Medulla oblongata (tissue), 1 donor: Measurements from ENCODE around the gene GALNT13.

ENCODE experiments used
- DNase-seq: peaks from one replicate; pipeline ENCODE4 v3.0.0-alpha.2; 2015; ENCODE audit errors: extremely low spot score

GALNT13 gene

DNA sequence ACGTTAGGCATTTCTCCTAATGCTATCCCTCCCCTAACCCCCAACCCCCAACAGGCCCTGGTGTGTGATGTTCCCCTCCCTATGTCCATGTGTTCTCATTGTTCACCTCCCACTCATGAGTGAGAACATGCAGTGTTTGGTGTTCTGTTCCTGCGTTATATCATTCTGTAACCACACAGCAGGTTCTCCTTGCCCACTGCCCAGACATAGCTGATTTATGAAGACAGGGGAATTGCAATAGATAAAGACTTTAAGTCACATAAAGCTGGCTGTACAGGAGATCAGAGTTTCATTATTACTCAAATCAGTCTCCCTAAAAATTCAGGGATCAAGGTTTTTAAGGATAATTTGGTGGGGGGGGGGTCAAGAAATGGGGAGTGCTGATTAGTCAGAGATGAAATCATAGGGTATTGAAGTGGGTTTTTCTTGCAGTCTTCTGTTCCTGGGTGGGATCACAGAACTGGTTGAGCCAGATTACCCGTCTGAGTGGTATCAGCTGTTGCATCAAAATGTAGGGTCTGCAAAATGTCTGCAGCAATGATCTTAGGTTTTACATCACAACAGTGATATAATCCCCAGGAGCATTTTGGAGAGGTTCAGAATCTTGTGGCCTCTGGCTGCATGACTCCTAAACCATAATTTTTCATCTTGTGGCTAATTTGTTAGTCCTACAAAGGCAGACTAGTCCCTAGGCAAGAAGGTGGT is 434.7 kb downstream of the GALNT13 start:
- no peak for DNase-seq

DNA sequence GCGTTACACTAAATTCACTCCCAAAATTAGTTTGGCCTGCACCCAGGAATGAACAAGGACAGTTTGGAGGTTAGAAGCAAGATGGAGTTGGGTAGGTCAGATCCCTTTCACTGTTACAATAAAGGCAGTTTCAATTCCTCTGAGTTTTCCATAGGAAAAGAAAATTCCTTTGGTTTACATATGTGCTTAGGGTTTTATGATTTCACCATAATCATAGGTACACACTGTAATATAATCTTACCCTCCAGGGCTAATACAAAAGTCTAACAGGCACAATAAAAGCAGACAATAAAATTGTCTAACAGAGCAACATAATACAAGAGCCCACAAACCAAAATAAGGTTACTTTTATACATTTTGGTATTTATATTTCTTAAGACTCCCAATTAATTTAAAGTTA is 435.3 kb downstream of the GALNT13 start:
- no peak for DNase-seq

DNA sequence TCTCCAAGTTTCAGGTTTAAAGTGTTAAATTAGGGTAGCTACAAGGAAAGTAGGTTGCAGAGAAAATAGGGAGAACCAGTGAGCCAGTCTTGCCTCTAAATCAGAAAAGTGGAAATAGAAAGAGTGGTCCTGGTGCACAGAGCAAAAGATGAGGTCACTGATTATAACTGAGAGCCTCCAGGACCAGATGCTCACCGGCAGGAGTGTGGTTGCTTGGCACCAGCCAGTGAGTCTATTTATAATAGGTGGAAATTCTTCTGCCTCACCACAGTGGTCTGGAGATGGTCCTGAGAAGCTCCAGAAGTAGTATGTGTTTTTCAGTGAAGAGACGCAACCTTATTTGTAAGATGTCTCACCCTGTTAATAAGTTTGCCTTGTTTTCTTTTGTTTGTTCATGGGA is 452.9 kb downstream of the GALNT13 start:
- DNase-seq, result no peak

DNA sequence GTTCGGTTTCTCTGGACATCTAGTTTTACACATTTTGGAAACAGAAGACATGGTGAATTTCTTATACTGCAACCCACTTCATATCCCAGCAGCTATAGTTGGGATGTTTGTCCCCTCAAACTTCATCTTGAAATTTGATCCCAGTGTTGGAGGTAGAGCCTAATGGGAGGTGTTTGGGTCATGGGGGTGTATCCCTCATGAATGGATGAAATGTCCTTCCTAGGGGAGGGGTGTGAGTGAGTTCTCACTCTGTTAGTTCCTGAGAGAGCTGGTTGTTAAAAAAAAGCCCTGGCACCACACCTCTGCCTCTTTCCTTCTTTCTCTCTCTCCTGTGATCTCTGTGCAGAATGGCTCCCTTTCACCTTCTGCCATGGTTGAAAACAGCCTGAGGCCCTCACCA is 457.8 kb downstream of the GALNT13 start:
- no peak for DNase-seq

DNA sequence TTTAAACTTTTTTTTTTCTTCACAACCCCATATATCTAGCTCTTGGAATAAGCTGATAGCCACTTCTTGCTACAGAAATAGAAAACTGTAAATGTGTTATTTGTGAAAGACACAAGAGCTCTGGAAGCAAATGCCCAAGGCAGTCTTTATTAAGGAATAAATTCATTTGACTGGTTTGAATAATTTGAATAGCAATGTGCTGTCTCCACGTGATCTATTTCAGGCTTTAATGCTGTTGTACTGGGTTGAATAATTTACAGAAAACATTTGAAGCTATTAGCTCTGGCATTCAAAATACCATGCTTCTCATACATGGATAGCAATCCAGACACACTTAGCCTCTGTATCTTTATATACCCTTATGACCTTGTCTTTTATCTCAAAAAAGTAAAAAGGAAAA is 460.1 kb downstream of the GALNT13 start:
- DNase-seq, result no peak

DNA sequence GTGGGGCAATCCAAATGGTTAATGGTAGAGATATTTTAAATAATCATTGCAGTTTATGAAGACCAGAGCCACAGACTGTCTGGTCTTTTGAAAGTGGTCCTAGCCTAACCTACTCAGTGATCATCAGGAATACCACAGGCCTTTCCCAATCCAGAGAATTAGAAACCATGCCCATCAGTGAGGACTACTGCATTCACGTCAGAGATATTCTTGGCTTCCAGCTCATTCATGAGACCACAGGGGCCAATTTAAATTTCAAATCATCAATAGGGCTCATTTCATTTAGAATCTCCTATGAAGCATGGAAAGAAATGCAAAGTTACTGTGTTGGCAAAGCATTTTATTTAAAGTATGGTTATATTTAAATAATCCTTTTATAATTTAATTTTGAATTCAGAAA is 464.5 kb downstream of the GALNT13 start:
- DNase-seq, result no peak

DNA sequence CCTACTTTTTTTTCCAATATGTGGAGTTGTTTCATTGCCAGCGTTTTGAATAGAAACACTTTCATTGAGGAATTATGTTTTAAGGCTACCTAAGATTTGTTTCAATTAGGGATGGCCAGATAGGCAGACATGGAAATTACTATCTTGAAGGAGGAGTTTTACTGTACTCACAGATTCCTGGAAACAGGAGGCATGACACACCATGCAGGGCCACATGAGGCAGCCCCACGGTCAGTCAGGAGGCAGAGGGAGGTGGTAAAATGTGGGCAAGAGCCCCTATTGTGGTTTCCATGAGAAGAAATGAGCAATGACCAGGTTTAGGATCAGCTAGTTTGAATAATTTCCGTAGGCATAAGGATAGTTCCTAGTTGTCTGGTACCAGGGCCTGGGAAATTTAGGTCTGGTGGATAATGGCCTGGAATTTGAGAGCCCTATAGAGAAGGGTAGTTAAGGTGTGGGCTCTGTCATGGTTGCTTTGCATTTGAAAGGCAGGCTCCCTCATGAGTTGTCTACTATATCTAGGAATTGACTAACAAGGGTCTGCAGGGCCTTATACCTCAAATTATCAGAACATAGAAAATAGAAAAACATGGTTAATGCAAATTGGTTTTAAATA is 466.7 kb downstream of the GALNT13 start:
- DNase-seq, result no peak

DNA sequence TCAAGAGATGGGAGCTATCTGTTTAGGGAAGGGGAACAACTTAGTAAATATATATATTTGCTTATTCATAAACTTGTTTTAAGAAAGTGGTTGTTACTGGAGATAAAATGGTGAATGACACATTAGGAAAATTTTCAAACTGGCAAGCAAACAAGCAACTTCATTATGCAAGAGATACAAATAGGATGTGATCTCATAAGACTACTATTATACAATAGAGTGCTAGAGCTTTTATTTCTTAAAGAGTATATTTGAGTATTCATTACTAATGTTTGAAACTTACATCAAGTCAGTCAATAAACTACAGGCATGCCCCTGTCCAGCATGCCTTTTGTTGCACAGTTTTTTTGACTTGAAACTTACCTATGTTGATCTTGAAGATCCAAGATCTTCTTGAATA is 471.6 kb downstream of the GALNT13 start:
- no peak for DNase-seq

DNA sequence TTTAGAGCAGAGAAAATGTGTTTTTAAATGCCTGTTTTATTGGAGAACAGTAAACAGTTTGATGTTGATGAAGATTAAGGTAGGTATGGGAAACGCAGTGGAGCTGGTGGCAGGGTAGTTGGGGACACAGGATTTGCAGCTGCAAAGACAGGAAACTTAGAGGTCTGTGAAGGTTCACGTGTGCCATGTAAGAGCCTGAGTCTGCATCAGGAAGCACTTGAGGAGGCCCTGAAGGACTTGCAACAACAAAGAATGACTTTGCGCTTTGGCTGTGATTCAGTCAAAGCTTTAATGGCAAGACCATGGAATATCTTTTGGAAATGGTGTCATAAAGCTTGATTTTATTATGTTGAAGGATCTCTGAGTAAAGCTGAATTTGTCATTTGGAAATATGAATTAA is 479.2 kb downstream of the GALNT13 start:
- no peak for DNase-seq

DNA sequence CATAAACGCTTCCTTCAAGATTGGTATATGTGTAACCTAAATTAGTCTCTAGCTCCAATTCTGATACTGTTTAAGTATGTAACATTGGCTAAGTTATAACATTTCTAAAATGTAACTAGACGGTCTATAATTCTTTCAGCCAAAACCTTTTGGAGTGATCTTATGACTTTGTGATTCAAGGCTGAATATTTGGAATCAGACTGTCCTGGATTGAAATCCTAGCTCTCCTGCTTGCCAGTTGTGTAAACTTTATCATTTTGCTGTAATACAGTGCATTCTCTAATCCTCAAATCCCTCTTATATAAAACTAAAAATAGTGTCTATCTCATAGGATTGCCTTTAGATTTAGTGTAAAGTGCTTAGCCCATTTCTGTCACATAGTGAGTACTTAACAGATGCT is 489.6 kb downstream of the GALNT13 start:
- no peak for DNase-seq

DNA sequence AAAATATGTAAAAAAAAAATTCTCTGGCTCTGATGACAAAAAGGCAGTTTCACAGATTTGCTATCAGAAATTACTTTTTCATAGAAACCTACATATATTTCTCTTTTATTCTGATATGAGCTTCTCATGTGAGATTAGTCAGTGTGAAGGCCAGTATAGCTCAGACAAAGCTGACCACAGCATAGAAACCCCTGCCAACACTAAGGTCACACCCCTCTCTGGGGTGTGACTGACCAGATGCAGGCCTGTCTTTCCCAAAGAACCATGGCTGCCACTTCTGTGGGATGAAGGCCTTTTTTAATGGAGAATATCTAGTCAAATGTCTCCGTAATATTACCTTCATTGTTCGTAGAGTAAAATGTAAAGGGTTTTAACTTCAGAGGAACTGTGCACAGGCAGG is 496.4 kb downstream of the GALNT13 start:
- no peak for DNase-seq

DNA sequence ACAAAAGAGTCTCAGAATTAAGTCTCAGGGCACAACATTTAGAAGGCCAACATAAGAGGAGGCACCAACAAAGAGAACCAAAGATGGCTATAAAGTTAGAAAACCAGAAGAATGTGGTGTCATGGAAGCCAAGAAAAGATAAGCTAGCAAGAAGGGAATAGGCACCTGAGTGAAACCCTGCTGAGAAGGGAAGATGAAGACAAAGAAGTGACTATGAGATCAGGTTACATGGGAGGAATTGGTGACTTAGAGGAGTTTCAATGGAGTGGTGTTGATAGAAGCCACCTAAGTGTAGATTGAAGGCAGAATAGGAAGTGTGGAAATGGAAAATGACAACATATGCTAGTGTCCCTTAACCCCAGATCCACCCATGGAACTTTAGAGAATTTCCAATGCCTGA is 499.2 kb downstream of the GALNT13 start:
- no peak for DNase-seq

DNA sequence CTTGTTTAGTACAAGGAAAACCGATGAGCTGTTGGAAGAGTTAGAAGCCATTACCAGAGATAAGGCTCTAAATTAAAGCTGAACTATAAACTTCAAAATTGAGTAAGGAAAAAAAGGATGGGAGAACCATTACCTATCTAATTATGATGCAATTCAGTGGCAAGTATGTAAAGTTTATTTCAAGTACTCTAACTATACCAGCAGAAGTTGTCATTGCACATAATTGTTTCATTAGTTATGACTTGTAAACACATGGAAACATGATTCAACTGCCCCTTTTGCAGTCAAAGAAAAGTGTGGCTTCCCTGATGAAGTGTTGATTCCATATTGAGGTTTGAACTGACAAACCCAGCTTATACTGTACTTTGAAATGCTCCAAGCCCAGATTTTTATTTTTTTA is 502.7 kb downstream of the GALNT13 start:
- DNase-seq, result no peak

DNA sequence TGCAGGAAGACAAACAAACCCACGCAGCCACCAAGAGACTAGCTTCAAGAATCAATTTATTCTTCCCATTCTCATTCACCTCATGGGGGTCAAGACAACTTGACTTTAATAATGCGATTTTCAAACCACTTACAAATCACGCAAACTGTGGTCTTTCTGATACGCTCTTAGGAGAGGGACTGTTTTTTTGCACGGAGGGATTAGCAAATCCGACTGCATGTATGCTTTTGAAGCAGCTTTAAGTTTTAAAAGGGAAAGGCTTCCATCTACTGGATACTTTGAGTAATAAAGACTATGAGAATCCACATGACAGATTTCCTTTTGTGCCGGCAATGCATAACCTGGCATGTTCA is 503.8 kb downstream of the GALNT13 start:
- DNase-seq, result peak; percentile 85

DNA sequence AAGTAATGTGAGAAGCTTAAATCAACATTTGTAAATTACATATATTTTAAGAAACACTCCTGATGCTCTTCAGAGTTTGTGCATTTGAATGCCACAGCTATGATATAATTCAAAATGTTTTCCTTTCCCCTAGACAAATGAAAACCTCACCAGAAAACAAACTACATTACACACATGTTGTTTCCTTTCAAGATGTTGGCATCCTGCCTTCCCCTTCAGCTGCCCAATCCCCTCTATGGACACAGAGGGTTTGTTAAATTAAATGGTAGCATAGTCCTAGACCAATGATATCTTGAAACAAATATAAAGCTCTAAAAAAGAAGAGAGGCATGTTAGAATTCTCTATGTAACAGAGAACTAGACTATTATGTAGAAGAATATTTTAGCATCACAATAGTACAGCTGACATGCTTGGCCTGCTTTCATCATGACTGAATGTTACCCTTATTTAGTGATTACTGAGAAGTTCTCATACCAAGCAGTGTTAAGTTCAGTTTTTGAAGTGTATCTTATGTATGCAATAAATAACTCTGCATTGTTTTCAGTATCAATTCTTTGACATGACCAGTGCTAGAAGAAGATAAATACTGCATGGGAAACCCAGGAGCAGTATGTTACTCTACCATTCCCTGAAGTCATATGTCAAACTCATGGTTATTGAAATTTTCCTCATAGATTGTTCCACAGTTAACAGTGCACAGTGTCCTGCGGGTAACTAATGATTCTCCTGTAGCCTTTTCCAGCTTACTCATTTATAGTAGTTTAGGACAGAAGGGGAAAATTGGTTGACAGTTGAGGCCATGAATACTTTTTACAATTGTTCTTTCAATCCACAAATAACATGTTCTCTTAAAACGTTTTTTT is 510.4 kb downstream of the GALNT13 start:
- no peak for DNase-seq

DNA sequence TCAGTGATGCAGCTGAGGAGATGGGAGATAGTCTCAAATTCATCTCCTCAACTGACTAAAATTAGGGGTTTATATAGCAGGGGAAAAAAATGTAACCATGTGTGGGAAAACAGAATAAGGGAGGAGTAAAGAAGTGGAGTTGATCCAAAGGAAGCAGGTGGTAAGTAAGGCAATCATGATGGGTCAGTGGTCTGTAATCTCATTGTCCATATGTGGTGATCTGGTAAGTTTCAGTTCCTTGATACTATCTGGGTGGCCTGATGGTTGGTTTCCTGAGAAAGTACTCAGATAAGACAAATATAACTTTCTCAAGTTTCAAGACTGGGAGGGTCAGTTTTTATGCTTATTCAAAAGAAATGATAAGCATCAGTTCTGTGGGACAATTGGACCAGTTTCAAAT is 514.5 kb downstream of the GALNT13 start:
- no peak for DNase-seq

DNA sequence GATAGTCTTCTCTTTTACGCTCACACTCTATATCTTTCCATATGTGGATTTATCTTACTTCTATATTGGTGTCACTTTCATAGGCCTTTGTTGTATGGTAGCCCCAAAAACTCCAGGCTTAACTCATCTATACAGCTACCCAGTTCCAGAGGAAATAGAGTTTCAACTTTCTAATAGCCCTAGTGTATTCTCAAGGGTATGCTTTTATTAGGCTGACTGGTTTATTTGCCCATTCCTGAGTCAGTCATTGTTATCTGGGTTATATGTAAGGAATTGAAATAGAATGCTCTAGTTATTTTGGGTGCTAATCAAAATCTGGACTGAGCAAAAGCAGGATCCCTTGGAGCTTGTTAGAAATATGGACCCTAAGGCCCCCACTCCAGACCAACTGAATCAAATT is 519.3 kb downstream of the GALNT13 start:
- DNase-seq, result no peak

DNA sequence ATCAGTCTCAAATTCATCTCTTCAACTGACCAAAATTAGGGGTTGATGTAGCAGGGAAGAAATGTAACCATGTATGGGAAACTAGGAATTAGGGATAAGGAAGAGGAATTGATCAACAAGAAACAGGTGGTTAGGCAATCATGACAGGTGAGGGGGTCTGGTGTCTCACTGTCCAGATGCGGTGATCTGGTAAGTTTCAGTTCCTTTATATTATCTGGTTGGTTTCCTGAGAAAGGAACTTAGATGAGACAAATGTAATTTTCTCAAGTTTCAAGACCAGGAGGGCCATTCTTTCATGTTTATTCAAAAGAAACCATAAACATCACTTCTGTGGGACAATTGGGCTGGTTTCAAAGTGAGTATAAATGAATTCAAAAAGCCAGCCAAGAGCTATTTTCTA is 520.5 kb downstream of the GALNT13 start:
- no peak for DNase-seq

DNA sequence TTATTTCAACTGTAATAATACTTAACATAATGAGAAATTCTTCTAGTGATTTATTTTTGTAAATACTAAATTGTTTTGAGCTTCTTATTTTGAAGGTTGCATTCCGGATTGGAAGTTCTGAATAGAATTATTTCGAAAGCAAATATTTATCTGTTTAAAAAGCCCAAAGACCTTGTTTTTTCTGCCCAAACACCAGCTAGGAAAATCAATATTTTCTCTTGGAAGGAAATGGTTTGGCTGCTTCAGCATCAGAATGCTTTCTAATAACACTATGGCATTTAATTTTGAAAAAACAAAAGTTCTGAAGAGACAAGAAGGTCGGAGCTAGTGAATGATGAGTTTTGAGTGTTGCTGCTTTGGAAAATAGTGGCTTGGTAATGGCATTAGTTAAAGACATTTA is 522.9 kb downstream of the GALNT13 start:
- no peak for DNase-seq

DNA sequence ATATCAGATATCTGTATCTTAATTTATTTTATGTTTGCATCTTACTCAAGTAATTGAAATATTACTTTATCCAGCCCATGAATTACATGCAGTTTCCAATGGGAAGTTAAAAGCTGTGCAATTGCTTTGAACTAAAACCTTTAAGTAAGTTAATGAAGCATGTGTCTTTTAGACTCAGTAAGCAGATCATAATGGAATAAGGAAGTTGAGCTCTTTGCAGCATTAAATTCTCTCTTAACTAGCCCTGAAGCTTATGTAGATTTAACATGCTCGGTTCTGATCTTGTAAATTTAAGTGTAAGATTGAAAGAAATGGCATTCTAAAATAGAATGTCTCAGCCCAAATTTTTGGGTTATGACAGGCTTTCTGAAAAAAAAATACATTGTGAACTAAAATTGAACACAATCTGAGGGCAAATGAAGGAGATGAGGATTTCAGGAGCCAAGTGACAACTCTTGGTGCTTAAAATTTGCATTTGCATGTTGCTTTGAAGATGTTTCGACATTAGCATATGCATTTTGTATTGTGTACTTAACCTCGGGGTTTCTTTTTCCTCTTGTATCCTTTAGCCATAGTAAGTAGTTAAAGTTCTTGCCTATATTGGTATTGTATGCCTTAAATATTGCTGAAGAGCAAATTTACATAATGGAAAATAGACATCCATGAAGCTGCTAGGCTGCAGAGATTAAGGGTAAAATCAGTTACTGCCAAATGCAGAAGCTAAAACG is 529.0 kb downstream of the GALNT13 start:
- no peak for DNase-seq

DNA sequence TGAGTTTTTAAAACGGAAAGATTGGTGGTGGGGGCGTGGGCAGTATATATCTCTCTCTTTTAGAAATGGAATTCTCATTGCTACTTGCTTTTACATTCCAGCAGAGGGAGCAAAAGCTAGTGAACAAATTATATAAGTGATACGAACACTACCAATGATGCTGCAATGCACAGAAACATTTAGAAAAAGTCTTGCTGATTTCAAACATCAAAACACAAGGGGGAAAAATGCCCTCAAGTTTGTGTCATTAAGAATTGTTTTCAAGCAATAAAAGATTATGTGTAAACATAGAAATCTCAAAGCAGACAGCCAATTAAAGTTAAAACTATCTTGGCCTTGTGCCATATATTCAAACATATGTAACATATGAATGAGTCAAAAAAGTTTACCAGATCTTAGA is 530.5 kb downstream of the GALNT13 start:
- DNase-seq, result peak; percentile 21

DNA sequence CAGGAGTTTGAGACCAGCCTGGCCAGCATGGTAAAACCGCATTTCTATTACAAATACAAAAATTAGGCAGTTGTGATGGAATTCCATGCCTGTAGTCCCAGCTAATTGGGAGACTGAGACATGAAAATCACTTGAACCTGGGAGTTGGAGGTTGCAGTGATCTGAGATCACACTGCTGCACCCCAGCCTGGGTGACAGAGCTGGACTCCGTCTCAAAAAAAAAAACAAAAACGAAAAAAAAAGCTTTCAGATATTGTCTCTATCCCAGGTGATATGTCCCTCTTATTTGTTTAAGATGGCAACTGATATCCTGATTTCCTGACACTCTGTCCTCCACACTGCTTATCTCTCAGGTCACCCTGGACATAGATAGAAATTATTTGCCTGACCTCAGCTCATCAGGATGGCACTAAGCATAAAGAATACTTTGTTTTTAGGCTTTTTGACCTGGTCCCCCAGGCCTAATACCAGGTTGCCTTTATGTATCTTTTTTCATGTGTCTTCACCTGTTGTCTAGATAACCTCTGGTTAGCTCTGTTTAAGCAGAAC is 531.6 kb downstream of the GALNT13 start:
- DNase-seq, result no peak
